Measurements from ENCODE around the gene ELOVL1. TPM values are rescaled to one million over a fixed set of nuclear protein-coding genes. Genes with fewer than 3 reads are reported as not detected.
A peak's percentile ranks its signal among the peaks of the same experiment; 100 is the strongest.

Gene ELOVL1
- total and polyA plus RNA-seq, 2 of the 13 experiments (the other 11 are each of a cell fraction or from before 2014, with no cell fraction given) = 55.2 to 77.4 TPM

GRCh38 chr1:43367904-43368645, at the start of gene ELOVL1 (continued):
- TF ChIP-seq ZFY (CRISPR knock-in tag; IDR thresholded peaks at IDR 0.05) (peak; percentile 99), ARNT2 (CRISPR knock-in tag; IDR thresholded peaks at IDR 0.05; ENCODE audit: low read depth) (peak; percentile 90), ARNTL (CRISPR knock-in tag; IDR thresholded peaks at IDR 0.05) (0 out of 2 replicates have a peak, but pooled peaks have one; percentile 29), ARID3A (IDR thresholded peaks at IDR 0.05; ENCODE audit: low read depth, low read length) (no peak), SOX6 (IDR thresholded peaks at IDR 0.05) (no peak), SOX6 (CRISPR knock-in tag; IDR thresholded peaks at IDR 0.05) (peak; percentile 24; the same call in 1 of the 2 replicates), ESRRA (CRISPR knock-in tag; IDR thresholded peaks at IDR 0.05; ENCODE audit: low read depth) (no peak; the same call in 1 of the 2 replicates), ZNF564 (CRISPR knock-in tag; IDR thresholded peaks at IDR 0.05) (peak; percentile 54; the same call in 1 of the 2 replicates), NFYB (CRISPR knock-in tag; IDR thresholded peaks at IDR 0.05) (peak; percentile 54), HCFC1 (IDR thresholded peaks at IDR 0.05; ENCODE audit: low read depth, low read length) (0 out of 2 replicates have a peak, but pooled peaks have one; percentile 22), SOX13 (IDR thresholded peaks at IDR 0.05) (no peak), SOX13 (CRISPR knock-in tag; conservative IDR thresholded peaks at IDR 0.05 in 1 of 2, IDR thresholded peaks at IDR 0.05 in 1 of 2) (peak in 1 of 2 experiments; percentile 17; a peak in 1 of 4 replicates), ZSCAN20 (CRISPR knock-in tag; IDR thresholded peaks at IDR 0.05; ENCODE audit: borderline replicate concordance) (0 out of 2 replicates have a peak, but pooled peaks have one; percentile 28), ZNF101 (CRISPR knock-in tag; IDR thresholded peaks at IDR 0.05; ENCODE audit: borderline replicate concordance, low read depth) (no peak), ZNF546 (CRISPR knock-in tag; conservative IDR thresholded peaks at IDR 0.05) (peak; percentile 88; the same call in 1 of the 2 replicates), ZNF18 (CRISPR knock-in tag; IDR thresholded peaks at IDR 0.05; ENCODE audit: insufficient replicate concordance) (no peak), ZNF318 (CRISPR knock-in tag; IDR thresholded peaks at IDR 0.05) (no peak), MAFG (CRISPR knock-in tag; IDR thresholded peaks at IDR 0.05) (no peak)
